DMS 273 (cell line): ENCODE measurements around the gene TCERG1L.
"Not testable (repeated sequence)": the region's sequence is repeated elsewhere in the genome, so short reads cannot be mapped to it uniquely, and the experiment has no call there.

Source experiments
- DNase-seq: peaks from one replicate; lab custom pipeline; 2025; ENCODE audit not compliant: unreplicated experiment; lab: John Stamatoyannopoulos, UW

The TCERG1L gene

GRCh38 chr10:131195116-131195515, 116.4 kb downstream of the TCERG1L start:
- no peak for DNase-seq

- DNase-seq: no peak
Measured at GRCh38 chr10:131193923-131194322, 117.6 kb downstream of the TCERG1L start.

DNA sequence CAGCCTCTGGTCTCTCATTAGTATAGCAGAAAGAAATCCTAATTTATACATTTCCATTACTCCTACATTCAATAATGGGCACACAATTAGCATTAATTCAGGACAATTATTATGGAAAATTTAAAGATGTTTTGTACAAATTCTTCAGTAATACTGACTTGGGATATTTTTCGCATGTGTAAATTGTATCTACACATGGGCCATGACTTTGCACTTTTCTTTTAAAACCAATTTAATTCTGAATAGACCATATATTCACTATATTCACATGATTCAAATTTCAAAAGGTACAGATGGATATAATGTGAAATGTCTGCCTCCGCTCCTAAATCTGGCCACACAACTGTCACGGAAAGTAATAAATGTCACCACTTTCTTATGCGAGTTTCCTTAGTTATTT, 123.0 kb downstream of the TCERG1L start:
- DNase-seq: no peak

DNA sequence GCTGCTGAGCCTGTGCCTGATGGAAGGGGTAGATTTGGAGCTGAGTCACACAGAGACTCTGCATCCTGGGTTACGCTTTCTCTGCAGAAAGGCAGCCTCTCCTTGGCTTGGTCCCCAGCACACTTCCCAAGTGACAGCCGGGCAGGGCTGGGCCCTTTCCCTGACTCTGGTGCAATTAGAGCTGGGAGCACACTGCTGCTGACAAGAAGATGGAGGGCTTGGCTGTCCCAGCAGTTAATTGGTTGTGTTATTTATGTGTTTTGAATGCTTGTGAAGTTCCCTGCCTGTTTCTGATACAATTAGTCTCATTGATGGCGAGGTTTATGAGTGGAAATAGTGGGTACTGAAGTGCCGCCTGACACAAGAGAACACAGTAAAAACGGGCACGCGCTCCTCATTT, 123.6 kb downstream of the TCERG1L start:
- no peak for DNase-seq

GRCh38 chr10:131187274-131187673, 124.2 kb downstream of the TCERG1L start:
- DNase-seq: no peak

GRCh38 chr10:131186547-131187253, 124.8 kb downstream of the TCERG1L start:
- DNase-seq: no peak

DNA sequence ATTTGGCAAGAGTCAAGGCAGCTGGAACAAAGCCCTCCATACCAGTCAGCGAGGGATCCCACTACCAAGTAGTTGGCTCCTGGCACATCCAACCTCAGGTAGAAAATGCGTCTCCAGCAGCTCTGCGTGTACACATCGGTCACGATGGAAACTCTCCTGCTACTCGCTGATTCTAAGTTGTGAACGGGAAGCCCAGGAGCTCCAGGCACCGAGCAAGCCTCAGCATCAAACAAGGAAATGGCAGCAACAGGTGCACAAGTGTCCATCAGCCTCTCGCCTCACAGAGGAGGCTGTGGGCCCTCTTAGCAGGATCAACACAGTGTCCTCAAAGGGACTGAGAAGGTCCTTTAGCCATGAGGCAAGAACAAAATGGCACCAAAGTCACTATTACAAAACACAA, 127.0 kb downstream of the TCERG1L start:
- no peak for DNase-seq

GRCh38 chr10:131183546-131184045, 127.9 kb downstream of the TCERG1L start:
- no peak for DNase-seq

- DNase-seq: no peak
Measured at GRCh38 chr10:131181456-131181855, 130.1 kb downstream of the TCERG1L start.

- no peak for DNase-seq
Measured at GRCh38 chr10:131180740-131181415, 130.6 kb downstream of the TCERG1L start.

GRCh38 chr10:131180086-131180485, 131.4 kb downstream of the TCERG1L start:
- DNase-seq: no peak

GRCh38 chr10:131179361-131179760, 132.2 kb downstream of the TCERG1L start:
- DNase-seq: no peak

- DNase-seq: no peak
Measured at GRCh38 chr10:131178521-131179331, 132.8 kb downstream of the TCERG1L start.

DNA sequence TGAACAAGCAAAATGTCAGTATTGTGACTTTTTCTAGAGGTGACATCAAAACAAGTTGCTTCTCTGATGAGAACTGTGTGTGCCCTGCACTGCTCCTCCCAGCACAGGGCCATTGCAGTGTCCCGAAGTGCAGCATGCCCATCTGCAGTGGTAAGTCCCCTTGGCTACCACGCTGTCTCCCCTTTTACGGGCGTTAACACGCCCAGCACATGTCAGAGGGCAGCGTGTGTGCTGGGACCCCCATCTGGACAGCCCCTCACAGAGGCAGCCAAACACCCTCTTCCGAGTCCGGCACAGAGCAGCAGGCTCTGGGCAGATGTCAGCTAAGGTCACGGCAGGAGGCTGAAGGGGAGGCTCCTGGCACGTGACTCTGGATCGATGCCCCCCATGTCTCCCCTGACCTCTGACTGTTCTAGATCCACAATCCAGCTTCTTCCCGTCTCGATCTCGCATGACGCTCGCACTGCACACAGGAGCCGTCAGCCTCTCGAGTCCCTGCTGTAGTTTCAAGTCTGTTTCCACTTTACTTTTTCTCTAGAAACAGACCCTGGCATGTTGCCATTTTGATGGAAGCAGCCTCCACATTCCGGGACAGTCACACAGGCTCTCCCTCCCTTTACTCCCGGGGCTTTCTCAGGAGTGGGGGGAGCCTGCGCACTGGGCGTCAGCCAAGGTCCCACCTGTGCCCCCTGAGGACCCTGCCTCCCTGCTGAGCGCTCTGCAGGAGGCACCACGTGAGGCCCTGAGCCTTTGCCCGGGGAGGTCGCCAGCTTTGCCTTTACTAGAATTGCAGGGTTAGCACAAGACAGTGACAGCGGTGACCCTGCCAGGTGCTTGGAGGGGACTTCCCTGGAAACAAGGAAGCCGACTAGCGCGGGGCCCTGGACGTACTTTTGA, 133.8 kb downstream of the TCERG1L start:
- DNase-seq: no peak

DNA sequence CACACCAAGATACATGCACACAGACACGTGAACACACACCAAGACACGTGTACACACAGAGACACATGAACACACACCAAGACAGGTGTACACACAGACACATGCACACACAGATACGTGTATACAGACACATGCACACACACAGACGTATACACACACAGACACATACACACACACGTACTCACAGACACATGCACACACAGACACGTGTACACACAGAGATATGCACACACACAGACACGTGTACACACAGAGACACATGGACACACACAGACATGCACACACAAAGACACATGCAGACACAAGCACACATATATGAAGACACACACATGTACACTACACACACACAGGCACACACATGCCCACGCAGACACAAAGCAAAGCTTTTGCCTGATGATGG, 134.6 kb downstream of the TCERG1L start:
- no peak for DNase-seq

DNA sequence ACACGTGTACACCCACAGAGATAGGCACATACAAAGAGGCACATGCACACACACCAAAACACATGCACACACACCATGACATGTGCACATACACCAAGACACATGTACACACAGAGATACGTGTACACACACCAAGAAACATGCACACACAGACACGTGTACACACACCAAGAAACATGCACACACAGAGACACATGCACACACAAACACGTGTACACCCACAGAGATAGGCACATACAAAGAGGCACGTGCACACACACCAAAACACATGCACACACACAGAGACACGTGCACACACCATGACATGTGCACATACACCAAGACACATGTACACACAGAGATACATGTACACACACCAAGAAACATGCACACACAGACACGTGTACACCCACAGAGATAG, 135.2 kb downstream of the TCERG1L start:
- not testable (repeated sequence) for DNase-seq

- no peak for DNase-seq
Measured at GRCh38 chr10:131175891-131176290, 135.6 kb downstream of the TCERG1L start.

GRCh38 chr10:131174651-131175540, 136.6 kb downstream of the TCERG1L start:
- no peak for DNase-seq

DNA sequence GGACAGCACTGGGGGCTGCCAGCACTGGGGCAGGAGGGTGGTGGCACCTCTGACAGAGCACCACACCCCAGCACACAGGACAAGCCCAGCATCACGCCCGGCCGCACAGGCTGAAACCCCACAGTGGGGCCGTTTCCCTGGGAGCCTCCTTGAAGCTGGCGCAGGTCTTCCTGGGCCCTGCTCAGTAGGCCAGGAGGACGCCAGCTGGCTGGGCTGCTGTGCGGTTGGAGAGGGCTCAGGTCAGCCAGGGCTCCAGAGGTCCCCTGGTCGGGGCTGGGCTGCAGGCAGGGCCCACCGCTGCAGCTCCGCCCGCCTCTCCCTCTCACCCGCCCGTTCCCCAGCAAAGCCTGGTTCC, 137.3 kb downstream of the TCERG1L start:
- no peak for DNase-seq
